Spleen (tissue), 7 donors: ENCODE data around the gene ZBTB42.

ENCODE experiments used
- CTCF ChIP-seq, 11 experiments: fragments of 200-600 bp in 7 of 11; fragments of 450-650 bp in 4 of 11; sonication (generic) in 4 of 11; IDR thresholded peaks in 8 of 11; conservative IDR thresholded peaks in 3 of 11; 1 replicate in 7 of 11; 2 replicates in 4 of 11; pipeline versions ENCODE4 v1.4.0 to v1.8.0; 2016 to 2021; ENCODE audit warnings: antibody characterized with exemption in 11 of 11, inconsistent platforms in 4 of 11, mild to moderate bottlenecking in 1 of 11
- POLR2A ChIP-seq, 3 donors: fragments of 450-650 bp; IDR thresholded peaks; one replicate each; pipeline ENCODE4 v1.5.1; 2017; ENCODE audit warnings: antibody characterized with exemption in 3 of 3, mild to moderate bottlenecking in 1 of 3
- POLR2AphosphoS5 ChIP-seq, 3 donors: sonication (generic); formaldehyde crosslinking; IDR thresholded peaks; one replicate each; pipeline ENCODE4 v1.5.1; 2017; ENCODE audit warnings: antibody characterized with exemption in 3 of 3
- donor health status: DM: no; HTN: no; CAD: no; lungs with moderate emphysema.
- donor health status: DM: no; HTN: no; CAD: no.
- donor health status: DM: no; HTN: no; CAD: no.

- peak in 7 of 11 experiments; percentile 22 to 57 (median 46) for TF ChIP-seq CTCF (IDR thresholded peaks at IDR 0.05 in 8 of 11, conservative IDR thresholded peaks at IDR 0.05 in 3 of 11)
- TF ChIP-seq POLR2AphosphoS5 (IDR thresholded peaks at IDR 0.05) = peak in 1 of 3 donors; percentile 13
- TF ChIP-seq POLR2A (IDR thresholded peaks at IDR 0.05) = no peak
These were observed 30.0 kb upstream of the ZBTB42 start for GRCh38 chr14:104770851-104771272.
